GM19240 (cell line): ENCODE measurements around the gene SGCD.

ENCODE experiments used
- DNase-seq: peaks from one replicate; pipeline ENCODE4 v3.0.0; 2011; ENCODE audit warnings: low spot score; ENCODE audit not compliant: insufficient read length

SGCD gene

DNA sequence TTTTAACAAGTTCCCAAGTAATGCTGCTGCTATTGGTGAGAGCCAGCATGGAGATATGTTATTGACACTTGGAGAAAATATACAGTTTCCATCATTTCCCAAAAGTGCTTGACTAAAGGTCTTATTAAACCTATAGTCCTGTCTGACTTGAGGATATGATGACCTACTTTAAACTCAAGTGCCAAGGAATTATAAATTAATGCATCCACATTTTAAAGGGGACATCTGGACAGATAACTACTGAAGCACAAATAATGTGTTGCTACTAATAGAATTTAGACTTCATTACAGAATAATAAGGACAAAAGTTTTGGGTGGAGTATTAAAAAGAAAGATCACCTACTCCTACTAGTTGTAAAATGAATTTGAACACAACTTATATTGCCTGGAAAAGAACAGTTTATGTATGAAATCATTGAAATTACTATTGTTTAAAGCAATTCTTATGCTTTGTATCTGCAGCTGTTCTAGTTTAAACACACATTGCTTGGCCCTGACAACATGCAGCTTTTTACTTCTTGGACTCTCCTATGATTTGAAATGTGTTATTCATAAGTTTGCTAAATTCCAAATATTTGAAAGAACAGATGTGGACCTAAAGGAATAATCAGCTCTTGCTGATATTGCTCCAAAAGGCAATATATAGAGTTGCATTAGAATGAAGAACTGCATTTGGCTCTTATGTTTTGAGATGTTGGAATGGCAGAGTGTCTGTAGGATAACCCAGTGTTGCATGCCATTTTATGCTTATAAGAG, 73.4 kb downstream of the SGCD start:
- no peak for DNase-seq

DNA sequence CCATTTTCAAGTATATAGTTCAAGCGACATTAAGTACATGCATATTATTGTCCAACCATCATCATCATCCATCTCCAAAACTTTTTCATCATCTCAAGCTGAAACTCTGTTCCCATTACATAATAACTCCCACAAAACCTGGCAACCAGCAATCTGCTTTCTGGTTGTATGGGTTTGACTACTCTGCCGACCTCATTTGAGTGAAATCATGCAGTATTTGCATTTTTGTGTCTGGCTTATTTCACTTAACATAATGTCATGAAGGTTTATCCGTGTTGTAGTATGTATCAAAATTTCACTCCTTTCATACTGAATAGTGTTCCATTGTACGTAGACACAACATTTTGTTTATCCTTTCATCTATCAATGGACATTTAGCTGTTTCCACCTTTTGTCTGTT, 74.8 kb downstream of the SGCD start:
- DNase-seq, result no peak

DNA sequence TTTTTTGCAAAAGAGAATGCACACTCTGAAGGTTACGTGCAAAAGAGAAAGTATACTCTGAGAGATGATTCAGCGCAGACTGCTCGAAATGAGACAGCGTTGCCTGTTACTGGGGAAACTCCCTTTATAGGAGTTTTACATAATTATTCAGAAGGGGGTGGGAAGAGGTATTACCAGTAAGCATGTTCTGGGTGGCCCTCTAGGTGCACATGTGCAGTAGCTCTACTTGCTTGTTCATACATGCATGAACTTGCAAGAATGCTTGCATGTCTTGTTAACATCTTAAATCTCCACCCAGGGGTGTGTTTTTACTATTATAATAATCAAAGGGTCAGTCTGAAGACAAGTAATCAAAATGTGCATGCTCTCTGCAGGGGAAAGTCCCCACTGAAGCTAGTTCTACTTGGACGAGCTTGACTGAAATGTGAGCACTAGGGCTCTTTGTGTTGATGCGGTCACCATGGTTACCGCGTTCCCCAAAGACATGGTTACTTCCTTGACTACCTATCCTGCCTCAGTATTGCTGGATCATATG, 75.5 kb downstream of the SGCD start:
- peak; percentile 59 for DNase-seq

DNA sequence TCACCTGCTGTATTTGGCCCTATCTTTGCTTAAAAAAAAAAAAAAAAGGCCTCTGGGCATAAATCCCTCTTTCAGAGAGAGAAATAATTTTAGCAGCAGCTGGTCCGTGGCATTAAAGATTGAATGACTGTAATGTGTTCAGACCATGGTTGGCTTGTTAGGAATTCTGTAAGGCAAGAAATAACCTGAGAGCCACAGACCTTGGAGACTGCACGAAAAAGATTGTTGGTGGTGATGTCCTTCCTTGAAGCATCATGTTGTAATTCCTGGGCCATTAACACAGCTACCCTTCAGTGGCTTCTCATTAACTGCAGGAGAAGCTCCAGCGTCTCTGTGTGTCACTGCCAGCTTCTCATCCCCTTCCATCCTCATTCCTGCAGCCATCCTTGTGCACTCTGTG, 79.0 kb downstream of the SGCD start:
- DNase-seq, result no peak

DNA sequence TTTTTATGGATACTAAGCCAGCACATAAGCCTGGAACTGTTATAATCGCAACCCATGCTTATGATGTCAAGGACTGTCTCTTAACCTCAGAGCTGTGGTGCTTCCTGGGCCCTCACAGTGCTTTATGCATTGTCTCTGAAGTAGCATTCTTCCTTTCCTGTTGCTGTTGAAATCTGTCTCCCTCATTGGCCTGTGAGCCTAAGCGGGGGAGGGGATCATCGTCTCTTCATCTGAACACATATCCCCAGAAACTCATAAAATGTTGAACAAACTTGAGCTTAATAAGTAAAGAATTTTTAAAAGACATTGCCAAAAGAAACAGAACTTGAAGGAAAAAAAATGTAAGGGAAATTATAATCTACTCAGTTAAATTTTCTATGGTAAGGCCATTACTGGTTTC, 80.3 kb downstream of the SGCD start:
- DNase-seq, result no peak

DNA sequence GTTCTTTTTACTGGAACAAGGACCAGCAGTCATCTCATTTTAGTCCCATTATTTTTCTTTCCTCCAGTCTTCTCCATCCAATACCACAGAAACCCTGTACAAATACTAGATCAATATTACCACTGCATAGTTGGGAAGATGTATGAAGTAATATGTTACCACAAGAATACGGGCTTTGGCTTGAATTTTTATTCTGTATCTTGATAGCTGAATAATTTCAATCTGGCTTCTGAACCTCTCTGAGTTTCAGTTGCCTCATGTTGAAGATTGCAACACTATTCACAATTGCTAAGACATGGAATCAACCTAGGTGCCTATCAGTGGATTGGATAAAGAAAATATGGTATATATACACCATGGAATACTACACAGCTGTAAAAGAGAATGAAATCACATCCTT, 82.9 kb downstream of the SGCD start:
- no peak for DNase-seq

DNA sequence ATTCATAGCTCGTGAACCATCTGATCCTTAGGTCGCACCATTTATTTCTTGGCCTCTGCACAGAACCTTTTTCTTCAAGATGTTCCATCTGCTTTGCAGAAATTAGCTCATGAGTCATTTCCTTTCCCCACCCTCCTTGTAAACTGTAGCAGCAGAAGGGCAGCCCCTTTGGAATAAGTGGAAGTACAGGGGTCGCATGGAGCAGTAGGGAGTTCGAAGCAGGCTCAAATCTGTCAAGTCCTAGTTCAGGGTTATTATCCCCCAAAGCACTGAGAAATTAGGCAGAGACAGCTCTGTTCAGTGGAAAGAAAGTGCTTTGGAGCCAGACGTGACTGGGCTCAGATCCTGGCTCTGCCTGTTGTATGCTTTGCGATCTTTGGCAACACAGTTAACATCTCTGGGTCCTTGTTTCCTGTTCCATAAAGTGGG, 84.2 kb downstream of the SGCD start:
- no peak for DNase-seq

DNA sequence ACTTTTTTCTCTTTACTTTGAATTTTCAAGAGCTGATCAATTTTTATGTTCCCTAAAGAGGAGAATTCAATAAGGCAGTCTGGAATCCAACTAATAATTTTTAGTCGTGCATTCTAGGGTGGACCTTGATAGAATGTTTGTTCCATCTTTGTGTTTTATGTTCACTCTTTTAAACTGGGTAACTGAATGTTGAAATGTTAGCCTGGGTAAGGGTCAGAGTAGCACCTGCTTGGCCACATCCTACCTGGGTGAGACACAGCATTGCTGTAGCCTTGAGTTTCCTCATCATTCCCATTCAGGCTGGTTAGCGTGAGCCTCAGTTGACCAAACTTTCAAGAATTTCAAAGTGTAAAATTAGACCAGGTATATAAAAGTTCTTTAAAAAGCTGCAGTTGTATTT, 85.0 kb downstream of the SGCD start:
- no peak for DNase-seq

DNA sequence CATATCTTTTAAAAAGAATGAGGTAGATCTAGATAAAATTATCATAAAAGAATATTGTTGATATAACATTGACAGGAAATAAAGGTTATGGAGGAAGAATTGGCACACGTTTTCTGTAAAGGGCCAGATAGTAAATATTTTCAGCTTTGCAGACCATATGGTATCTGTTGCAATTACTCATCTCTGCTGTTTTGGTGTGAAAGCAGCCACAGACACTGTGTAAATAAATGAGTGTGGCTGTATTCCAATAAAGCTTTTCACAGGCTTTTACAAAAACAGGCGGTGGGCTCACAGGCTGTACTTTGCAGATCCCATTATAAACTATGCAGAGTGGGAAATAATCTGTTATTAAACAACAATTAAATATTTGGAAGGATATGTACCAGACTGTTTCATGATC, 87.4 kb downstream of the SGCD start:
- no peak for DNase-seq

DNA sequence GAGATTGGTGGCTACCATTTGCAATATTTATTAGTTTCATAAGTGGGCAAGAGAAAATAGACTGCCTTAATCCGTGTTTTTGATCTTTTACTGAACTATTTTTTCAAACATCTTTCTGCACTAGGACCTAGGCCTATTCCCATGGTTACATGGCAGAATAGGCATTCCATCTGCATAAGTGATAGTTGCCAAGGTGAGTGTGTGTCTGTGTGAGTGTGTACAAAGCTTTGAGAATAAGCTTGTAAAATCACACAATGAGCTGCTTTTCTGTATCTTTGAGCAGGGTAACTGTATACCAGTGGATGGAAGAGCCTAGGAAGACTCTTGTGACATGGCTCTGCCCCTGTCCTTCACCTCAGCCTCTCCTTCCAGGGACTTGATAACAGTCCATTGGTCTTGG, 92.7 kb downstream of the SGCD start:
- no peak for DNase-seq

DNA sequence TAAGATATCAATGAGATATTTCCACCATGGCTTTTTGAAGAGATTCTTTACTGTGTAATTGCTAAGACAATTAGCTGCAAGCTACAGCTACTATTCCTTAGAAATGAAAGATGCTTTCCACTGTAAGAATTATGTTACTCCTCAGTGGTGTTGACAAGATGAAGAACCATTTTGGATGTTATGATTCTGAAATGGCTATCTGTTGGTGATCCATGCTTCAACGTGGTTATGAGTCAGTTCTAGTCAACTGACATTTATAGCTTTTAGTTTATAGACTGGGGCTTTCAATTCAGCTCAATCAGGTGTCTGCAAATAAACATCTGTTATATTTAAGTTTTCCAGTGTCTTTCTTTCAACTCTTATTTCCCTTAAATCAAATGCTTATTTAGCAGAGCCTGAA, 93.7 kb downstream of the SGCD start:
- DNase-seq, result no peak

DNA sequence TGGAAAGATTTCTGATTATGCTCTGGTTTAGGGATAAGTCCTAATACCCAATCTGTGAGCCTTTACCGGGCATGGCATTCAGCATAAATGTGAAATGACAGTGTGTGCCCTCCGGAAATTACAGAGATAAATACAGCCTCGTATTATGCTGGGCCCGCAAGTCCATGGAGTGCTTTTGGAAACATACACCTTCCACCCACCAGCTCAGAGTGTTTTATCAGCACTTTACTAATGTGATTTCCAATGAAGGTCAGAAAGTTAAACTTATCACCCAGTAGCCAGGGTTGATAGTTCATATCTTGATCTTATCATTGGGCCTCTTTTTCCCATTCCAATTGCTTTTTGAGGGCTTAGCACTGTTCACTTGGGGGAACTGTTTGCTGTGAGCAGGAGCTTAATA, 94.8 kb downstream of the SGCD start:
- no peak for DNase-seq

DNA sequence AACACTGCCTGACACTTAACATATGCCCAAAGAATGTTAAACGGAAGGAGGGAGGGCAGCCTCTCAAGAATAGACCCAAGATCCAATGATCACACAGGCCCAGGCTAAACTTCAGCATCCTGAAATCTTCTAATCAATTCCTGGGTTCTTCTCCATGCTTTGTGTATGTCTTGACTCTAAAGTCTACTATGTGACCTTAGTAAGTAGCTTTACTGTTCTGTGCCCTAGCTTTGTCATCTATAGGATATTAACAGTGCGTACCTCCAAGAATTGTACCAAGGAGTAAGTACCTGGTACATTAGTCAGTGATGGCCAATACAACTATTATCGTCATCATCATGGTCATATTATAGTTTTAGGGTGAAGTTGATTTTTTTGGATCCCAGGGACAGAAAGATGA, 96.6 kb downstream of the SGCD start:
- no peak for DNase-seq

DNA sequence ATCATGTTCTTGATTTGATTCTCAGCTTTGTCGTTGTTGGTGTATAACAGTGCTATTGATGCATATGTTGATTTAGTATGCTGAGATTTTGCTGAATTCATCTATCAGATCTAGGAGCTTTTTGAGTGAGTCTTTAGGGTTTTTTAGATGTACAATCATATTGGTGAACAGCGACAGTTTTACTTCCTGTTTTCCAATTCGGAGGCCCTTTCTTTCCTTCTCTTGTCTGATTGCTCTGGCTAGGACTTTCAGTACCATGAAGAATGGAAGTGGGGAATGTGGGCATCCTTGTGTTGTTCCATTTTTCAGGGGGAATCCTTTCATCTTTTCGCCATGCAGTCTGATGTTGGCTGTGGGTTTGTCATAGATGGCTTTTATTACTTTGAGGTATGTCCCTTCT, 100.4 kb downstream of the SGCD start:
- DNase-seq, result no peak

DNA sequence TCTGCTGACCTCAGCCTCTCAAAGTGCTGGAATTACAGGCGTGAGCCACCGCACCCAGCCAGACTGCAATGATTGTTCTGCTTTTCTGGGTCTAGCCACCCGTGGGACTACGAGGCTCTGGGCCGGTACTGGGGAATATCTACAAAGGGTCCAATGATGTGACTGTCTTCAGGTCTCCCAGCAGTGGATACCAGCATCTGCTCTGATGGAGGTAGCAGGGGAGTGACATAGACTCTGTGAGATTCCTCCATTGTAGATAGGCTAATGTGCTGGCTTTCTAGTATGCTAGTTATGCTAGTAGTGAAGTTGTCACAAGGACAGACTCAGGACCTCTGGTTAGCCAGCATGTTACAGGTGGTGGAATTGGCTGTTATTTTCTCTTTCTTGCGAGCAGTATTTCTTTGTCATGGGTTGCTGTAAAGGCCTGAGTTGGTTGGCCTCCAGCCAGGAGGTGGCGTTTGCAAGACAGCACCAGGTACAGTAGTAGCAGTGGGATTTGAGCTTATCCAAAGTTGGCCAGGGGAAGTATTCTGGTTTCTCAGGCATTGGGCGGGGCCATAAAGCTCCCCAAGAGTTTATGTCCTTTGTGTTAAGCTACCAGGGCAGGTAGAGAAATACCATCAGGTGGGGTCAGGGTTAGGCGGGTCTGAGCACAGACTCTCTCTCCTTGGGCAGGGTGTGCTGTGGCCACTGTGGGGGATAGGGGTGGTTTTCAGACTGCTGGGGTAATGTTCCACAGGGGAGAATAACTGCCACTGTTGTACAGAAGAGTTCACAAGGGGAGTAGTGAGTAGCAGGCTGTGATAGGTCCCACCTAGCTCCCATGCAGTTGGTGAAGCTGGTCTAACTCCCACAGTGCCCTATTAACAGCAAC, 105.2 kb downstream of the SGCD start:
- DNase-seq, result no peak

DNA sequence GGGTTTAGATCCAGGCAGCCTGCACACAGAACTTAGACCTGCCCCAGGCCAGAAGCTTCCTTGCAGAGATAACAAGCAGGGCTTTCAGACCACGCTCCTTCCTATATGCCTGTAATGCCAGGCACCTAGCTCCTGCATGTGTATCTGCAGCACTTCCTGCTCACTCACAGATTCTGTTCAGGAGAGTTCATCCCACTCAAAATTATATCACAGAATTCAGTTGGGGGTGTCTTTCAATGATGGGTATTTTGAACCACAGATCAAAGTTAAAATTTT, 105.8 kb downstream of the SGCD start:
- no peak for DNase-seq

DNA sequence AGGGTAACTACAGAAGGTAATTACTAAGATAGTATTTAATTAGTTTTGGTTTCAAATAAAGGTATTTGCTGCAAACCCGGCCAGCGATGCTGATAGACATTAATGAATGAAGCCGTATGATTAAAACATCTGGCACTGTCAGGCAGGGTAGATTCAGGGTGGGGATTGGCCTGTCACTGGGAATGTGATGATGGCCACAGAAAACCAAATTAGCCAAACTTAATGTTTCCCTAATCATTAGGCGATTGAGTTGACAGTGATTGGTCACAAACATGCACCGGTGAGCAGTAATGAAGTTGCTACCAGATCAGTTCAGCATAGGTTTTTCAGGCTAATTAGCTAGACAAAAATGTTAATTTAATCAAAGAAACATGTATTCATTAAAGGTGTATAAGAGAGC, 107.5 kb downstream of the SGCD start:
- no peak for DNase-seq

DNA sequence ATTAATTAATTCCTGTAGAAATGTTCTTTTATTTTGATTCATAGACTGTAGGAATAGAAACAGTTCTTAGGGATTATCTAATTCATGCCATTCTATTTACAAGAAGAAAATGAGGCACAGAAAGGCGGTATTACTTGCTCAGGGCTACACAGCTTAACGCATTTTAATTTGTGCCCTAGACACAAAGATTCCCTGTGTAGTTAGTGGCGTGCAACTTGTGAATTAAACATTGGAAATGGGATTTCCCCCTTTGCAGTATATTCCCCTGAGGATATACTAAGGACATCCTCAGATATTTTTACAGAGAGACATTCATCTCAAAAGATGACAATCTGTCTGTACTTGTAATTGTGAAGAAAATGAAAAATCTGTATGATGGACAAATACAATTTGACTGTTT, 108.1 kb downstream of the SGCD start:
- DNase-seq, result no peak

DNA sequence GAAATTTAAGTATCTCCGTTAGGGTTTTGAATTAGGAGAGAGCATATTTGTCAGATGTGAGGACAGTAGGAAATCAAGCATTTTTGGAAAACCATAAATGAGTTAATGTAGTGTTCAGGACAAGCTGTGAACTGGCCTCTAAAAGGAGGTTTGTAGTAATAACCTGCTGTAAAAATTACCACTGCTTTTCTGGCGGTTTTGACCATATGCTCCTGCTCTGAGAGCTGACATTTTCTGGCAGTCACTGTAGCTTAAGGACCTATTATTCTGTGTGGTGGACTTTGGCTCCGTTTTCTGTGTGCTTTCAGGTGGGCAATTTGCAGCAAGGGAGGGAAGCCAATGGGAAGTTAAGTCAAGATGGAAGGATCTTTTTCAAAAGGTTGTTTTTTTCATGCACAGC, 111.1 kb downstream of the SGCD start:
- no peak for DNase-seq

DNA sequence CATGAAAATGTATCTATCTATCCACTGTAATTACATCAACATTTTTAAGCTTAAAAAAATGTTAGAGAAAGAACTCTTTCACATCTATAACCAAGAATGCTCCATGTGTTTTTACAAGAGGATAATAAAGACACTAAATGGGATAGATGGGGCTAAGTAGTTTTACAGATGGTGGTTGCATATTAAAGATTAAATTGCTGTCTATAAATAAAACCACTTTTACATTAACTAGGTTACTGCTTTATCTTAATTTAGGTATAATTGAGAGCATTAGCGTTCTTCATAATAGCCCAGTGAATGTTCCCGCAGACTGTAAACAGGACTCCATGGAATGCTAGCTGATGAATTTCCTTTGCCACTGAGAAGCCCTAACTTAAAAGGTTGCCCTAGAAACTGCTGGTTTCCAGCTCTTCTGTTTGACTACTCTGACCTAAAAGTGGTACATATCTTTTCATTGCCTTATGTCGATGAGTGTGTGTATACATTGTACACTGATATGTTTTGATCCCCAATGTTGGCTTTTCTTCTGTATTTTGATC, 117.9 kb downstream of the SGCD start:
- no peak for DNase-seq

DNA sequence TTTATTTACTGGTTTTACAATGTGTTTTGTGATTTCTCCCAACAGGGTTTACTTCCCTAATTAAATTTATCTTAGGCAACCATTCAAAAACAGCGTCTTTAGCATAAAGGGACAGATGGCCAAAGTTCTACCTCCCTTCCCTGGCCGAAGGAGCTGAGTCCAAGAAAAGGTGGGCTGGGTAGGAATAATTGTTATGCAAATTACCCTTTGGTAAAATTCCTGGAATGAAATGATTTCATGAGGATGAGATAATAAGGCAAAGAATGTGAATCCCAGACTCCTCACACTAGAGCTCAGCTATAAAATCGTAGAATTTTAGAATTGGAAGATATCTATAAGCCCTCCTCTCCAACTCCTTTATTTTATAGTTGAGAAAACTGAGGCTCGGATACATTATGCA, 119.6 kb downstream of the SGCD start:
- no peak for DNase-seq

DNA sequence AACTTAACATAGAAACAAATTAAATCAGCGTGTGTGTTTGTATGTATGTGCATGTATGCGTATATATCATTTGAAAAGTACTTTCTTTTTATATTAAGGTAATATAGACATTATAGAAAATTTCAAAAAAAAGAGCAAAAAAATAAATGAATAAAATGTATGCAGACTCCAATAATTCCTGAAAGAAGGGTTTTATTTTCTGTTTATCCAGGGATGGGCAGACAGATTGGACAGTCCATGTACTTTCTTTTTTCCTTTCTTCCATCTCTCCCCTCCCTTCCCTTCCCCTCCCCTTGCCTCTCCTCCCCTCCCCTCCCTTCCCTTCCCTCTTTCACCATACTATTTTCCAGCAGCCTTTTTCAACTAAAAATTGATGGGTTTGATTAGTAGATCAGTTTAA, 123.8 kb downstream of the SGCD start:
- no peak for DNase-seq

DNA sequence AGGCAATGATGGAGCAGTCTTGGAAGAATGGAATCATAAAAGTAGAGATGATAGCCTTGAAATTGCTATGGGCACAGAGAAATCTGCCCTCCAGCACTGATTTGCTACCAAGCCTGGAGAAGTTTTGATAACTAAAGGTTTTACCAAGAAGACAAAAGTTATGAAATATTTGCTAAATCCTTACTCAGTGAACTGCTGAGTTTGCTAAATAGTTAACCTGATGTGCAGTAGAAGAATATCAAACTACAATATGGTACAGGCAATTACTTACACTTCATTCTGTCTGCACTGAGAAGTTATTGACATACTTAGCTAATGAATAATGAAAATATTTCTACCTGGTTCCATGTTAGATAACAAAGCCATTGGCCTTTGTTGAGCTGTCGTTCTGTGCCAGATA, 124.5 kb downstream of the SGCD start:
- no peak for DNase-seq
